Hepatocyte (in vitro differentiated cells): ENCODE measurements around the gene PTGES2.
"Not testable (repeated sequence)": the region's sequence is repeated elsewhere in the genome, so short reads cannot be mapped to it uniquely, and the experiment has no call there.

ENCODE experiments used
- CTCF ChIP-seq: fragments of 200-600 bp; sonication (generic); IDR thresholded peaks from 2 replicates; pipeline ENCODE4 v1.5.1; 2016; ENCODE audit warnings: antibody characterized with exemption, mild to moderate bottlenecking; ENCODE audit not compliant: poor library complexity
- EZH2 ChIP-seq: fragments of 200-600 bp; sonication (generic); IDR thresholded peaks from 2 replicates; pipeline ENCODE4 v1.6.1; 2016; ENCODE audit warnings: antibody characterized with exemption, mild to moderate bottlenecking, borderline replicate concordance

- not testable (repeated sequence) for TF ChIP-seq EZH2, CTCF
Observed at GRCh38 chr9:128071475-128071874, 56.1 kb downstream of the PTGES2 start.
